Islet precursor cell (in vitro differentiated cells): ENCODE data around the gene PRKCE.
"Not testable (repeated sequence)": the region's sequence is repeated elsewhere in the genome, so short reads cannot be mapped to it uniquely, and the experiment has no call there.

ENCODE experiments used
- DNase-seq: peaks from one replicate; pipeline ENCODE4 v3.0.0-alpha.2; 2018

The PRKCE gene

DNA sequence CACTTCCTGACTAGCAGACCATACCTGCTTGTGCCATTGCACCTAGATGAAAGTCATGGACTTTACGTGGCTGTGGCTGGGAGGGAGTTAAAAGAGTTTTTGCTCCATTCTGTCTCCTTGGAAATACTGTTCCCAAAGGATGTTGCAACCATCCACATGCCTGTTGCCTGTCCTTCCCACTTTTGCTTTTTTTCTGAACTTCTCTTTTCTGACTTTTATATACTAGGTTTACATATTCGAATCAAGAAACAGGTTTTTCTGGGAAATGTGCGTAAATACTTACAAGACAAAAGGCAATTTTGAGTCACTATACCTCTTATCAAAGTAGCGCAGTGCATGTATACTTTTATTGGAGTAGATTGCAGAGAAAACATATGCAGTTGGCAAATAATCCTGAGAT is 244.8 kb downstream of the PRKCE start:
- DNase-seq: no peak

DNA sequence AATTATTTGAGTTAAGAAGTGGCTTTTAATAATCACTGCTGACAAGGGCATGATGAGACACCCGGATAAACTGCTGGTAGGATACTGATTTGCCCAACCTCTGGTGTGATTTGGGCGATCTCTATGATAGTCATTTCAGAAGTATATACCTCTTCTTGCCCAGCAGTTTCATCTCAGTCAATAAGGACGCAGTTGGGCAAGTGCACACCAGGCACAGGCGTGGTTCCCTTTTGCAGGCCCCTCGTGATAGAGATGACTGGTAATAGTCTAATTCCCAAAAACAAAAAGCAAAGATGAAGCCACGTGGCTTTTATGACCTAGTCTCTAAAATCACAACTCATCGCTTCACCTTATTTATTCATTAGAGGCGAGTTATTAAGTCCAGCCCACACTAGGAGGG is 246.4 kb downstream of the PRKCE start:
- no peak for DNase-seq

DNA sequence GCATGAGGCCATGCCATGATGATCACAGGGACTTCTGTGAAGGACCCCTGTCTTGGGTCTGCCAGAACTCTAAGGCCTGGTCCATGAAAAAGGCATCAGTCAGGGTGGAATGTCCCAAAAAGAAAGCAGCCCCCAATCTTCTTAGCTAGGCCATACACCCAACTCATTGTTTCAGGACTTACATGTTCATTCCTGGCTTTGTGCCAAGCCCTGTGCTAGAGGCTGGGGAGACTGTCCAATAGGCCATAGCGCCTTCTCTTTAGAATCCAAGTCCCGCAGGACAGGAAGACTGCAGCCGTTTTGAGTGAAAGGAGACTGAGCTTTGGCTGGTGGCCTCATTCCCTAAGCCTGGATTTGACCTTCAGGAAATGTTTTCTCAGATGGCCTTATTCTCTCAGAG is 247.3 kb downstream of the PRKCE start:
- no peak for DNase-seq

DNA sequence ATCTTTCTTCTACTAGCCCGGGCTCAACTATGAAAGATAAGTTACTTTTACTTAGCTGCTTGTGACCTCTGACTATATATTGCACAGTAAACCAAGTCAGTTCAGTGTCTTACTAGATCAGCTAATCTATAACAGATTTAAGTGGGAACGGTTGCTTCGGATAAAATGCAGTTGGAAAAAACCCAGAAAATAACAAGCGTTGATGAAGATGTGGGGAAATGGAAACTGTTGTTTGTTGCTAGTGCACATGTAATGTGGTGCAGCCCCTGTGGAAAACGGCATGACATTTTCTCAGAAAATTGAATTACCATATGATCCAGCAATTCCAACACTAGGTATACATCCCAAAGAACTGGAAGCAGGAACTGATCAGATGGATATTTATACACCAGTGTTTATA is 248.5 kb downstream of the PRKCE start:
- DNase-seq: no peak

DNA sequence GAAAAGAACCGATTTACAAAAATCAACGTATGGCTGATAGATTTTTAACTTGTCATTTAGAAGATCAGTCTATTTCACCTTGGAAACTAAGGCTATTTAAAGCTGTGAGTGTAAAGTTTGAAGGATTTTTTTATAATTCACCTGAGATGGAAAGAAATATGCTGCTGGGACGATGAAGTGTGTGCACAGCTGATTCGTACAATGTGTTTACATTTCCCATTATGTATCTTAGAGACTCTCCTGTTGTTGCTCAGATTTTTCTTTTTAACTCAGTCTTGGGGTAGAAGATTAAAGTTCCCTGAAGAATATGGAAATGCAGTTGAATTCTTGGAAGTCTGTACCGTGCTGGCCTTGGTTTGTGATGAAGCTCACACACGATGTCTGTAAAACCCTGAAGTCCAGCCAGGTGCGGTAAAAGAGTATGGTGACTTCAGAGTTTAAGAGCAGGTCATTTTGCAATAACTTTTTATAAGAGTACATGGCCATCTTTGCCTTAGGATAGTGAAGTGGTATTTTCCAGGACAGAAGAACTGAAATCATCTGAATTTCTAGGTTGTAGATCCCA is 250.1 kb downstream of the PRKCE start:
- DNase-seq: no peak

DNA sequence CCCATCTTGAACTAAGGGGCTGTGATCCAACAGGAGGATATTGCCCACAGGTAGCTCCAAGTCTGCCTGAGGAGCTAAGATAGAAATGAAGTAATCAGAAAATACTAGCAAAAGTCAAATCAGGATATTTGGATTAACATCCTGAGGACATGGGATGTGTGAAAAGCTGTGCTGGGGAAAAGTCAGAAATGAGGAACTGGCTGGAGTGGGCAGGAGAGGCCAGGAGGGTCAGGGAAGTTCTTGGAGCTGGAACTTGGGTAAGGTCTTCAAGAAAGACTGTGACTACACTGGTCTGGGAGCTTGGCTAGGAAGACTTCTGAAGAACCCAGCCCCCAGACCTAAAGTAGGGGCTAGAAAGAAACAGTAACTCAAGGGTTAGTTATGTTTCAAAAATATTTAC is 250.9 kb downstream of the PRKCE start:
- DNase-seq: no peak

DNA sequence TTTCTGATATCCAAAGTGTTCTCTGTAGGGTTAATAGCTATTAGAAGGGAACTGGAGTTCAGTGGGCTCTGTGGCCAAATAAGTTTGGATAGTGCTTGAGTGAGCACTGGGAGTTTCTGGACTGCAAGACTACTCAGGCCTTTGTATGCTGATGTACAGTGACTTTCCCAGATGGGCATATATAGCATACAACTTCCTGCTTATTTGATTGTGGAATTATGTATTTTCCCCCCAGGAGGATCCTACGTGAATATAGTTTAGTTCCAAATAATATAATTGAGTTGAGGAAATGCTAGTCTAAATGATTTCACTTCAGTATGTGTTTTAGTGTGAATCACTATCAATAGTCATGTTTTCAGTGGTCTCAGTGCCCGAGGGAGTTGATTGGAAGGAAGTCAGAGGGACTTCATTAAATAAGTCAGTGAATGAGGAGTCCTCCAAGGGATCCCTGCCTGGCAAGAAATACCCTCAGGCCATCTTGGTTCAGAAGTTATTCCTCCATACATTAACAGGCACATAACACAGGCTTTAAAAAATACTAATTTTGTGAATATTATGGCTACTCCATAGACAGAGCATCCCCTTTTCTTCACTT is 251.4 kb downstream of the PRKCE start:
- DNase-seq: no peak

DNA sequence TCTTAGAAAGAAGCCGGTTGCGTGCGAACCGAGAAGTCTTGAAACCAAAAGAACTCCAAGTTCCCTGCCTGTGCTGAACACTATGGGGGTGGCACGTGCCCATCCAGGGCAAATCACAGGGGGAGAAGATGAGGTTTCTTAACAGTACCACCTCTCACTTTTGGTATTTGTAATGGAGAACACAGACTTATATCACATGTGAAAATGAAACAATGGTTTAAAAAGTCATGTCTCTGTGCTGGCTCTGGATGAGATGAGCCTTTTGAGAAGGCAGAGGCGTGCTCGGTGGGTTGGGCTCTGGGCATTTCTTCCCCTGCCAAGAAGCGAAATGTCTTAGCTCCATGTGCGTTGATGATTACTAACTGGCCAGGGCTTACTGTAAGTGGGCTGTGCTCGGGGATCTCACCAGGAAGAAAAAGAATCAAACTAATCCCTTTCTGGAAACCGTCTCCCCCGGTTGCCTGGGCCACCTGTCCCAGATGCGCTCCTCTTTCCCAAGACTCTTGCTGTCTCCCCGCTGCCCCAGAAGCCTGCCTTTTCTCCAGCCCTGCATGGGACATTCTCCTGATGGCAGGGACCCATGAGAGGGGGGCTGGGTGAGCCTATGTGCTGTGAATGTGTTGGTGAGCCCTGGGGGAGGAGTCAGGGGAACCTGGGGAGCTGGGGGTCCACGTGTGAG is 252.9 kb downstream of the PRKCE start:
- DNase-seq: no peak

DNA sequence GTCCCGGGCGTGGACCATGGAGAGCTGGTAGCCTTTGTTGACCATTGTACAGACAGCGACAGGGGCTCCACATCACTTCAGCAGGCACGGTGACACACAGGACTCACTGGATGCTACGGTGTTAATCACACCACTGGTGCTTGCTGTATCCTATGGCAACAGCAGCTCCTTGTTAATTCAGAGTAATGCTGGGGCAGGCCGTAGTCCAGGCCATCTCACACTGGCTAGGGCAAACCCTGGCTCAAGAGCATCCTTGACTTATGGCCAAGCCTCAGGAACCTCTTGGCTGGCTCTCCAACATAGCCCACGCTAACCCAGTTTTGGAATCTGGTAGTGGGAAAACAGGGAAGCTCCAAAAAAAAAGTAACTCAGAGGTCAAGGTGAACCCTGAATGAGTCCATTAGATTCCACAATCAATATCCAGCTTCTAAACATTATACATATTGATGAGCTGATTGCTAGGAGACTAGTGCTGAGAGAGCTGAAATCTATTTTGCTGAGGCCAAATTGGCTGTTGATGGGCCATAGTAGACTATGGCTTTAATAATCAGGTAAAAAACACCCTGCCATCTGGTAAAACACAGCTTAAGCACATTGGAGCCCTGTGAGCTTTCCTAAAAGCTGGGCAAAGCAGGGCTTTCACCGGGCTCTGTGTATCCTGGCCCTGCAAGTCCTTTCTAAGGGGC is 253.6 kb downstream of the PRKCE start:
- no peak for DNase-seq

DNA sequence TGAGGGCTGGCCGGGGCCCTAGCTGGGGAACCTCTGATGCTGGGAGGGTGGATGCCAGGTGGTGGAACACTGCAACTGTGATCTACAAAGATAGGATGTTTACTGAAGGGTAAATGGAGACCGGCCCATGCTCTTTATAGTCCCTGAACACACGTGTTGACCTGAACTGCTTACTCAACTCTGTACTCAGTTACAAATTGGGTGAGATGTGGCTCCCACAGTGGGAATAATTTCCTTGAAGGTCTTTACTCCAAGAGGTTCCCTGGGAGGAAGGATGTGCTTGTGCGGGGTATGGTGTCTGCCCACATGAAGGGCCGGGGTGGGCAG is 254.1 kb downstream of the PRKCE start:
- no peak for DNase-seq

DNA sequence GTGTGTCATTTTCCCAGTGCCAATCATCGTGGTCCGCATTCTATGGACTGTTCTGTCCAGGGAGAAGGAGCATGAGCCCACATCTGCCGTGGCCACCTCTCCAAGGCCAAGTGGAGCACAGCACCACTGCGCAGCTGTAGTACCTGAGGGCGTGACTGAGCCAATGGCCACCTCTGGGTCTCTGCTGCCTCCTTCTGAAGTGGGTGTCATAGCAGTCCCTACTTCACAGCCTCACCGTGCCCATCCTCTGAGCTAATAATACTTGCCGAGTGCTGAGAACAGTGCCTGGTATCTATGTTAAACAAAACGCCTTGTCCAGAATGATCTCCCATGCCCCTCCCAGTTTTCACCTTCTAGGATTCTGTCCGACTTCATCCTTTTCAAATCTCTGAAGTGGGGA is 256.1 kb downstream of the PRKCE start:
- no peak for DNase-seq

DNA sequence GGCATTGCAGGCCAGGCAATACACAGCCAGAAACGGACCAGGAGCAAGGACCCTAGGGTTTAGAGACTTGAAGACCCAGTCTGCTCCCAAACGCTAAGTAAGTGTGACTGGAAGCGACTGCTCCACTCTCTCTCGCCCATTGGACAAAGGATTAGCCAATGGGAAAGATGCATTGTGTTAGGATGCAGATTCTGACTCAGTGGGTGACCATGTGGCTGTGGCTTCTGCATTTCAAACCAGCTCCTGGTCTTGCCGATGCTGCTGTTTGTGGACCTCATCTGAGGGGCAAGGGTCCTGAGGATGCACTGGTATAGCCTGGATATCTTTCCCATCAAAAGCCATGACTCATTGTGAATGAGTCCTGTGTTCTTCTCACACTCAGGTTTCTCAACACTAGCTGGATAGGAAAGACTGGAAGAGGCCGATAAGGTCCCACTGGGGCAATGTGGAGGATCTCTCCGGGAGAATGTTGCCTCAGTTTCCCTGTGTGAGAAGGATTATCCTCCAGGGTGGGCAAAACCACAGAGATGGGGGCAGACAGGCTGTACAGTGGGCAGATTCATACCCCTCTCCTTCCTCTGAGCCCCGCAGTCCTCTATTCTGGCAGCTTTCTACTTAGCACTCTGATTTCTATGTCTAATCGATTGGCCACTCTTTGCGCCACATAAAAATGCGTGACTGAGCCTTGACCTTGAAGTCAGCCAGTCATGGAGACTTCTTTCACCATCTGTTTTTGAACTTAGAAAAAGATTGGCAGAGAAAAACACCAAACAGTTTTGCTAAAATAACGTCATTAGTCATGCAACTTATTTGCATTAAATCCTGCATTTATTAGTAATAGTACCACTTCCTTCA is 257.1 kb downstream of the PRKCE start:
- no peak for DNase-seq

DNA sequence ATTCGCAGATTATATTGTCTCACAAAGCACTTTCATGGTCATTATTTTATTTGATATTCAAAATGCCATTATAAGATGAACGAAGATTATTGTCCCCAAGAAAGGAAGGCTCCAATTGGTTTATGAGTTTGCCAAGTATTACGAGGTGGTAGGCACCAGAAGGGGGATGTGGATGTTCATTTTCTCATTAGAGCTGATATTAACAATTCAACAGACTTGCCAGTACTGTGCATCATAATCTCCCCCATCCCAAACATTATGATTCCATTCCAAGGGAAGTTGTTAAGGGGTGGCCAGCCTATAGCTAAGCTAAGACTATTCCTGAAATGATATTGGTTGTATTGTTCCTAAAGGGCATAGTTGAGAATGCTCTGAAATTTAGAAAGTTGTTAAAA is 257.7 kb downstream of the PRKCE start:
- DNase-seq: no peak

DNA sequence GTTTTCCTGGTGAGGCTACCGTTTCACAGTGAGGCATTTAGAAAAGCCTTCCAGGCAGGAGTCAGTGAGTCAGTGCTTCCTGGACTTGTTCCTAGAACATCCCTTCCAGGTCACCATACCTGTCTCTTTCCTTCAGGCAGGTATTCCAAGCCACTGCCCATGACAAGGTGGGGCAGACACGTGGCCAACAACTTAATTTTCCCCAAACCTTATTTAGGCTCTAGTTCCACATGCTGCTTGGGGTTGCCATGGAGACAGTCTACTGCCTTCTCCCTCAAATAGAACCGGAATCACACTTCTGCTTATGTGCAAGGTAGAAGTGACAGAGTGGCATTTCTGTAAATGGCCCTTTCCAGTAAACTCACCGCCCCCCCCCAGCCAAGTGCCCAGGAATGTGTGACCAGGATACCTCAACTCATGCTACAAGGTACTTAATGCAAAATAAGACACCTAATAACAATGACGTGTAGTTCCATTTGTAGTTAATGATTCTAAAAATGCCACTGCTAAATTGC is 258.3 kb downstream of the PRKCE start:
- no peak for DNase-seq

DNA sequence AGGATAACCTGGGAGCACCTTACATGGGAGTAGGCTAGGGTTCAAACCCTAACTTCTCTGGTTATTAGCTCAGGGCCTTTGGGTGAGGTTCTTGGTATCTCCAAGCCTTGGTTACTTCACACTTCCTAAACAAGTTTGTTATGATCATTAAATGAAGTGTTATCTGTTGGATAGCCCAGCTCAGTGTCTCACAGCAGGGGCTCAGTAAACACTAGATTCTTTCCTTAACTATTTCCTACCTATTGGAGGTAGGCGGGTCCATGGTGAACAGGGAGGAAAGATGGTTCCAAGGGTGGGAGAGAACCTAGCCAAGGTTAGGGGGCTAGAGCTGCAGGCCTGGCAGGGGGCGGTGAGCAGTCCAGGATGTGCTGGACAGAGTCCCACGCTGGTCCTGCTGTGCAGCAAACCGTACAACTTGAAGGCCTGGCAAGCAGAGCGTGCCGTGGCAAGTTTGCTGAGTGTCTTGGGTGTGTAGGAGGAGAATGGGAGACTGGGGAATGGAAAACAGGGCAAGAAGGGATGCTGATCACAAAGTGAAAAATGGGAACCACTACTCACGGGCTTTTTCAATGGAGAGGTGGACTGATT is 259.1 kb downstream of the PRKCE start:
- no peak for DNase-seq

DNA sequence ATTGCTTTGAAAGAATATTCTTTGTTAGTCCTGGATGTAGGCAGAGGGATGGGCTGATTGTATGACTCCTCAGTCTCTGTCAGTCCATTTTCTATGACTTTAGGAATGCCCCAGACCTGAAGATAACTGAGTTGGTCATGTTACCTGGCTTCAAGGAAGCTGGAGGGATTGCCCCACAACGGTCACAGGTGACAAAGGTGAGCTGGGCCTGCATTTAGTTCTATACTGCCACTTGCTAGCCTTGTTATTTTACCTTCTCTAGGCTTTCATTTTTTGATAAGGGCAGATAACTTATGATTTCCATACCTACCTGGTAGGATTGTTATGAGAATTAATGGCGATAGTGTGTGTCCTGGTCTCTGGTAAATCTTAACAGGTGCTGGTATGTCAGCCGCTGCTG is 260.1 kb downstream of the PRKCE start:
- no peak for DNase-seq

DNA sequence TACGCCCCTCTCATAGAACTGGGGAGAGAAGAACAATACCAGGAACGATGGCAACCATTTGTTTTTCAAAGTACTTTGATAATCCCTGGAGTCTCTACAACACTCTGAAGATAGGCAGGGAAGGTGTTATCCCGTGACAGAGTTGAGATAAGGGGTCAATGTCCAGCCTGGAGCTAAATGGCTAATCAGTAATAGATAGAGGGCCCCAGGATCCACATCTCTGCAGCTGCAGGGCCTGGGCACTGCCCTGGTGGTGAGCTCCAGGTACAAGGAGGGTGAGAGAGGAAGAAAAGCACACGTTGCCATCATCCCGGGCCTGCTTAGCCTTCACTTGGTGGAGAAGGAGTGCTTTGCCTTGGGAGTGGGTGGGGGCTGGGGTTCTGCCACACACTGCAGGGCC is 260.6 kb downstream of the PRKCE start:
- DNase-seq: no peak

DNA sequence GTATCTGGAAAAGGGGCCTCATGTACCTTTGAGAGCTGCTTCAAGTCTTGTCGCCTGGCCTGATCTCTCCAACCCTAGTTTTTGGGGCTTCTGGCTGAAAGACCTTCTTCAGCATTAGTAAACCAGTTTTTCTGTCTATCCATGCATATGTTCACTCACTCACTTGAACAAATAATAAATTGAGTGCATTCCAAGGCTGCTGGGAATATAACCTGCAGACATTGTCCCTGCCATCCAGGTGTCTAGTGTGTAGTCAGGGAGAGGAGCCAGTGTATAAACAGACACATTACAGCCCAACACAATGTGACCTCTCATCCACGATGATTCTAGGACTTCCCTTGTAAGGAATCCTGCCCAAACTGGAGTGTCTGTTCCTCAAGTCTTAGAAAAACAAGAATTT is 262.1 kb downstream of the PRKCE start:
- DNase-seq: no peak

DNA sequence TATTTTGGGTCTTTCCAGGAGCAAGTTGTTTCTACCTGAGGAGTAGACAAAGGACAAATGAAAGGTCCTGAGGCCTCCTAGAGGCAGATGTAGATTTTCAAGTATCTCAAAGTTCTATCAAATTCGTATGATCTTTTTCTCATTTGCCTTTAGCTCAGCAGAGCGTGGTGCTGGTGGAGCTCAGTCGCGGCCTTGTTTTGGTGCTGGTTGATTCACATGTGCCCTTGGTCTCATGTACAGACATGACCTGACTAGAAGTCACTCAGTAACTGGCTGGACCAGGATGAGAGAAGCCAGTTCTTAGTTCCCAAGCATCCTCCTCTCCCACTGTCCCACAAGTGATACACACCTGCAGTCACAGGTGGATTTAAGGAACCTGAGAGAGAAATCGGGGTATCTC is 264.0 kb downstream of the PRKCE start:
- no peak for DNase-seq

DNA sequence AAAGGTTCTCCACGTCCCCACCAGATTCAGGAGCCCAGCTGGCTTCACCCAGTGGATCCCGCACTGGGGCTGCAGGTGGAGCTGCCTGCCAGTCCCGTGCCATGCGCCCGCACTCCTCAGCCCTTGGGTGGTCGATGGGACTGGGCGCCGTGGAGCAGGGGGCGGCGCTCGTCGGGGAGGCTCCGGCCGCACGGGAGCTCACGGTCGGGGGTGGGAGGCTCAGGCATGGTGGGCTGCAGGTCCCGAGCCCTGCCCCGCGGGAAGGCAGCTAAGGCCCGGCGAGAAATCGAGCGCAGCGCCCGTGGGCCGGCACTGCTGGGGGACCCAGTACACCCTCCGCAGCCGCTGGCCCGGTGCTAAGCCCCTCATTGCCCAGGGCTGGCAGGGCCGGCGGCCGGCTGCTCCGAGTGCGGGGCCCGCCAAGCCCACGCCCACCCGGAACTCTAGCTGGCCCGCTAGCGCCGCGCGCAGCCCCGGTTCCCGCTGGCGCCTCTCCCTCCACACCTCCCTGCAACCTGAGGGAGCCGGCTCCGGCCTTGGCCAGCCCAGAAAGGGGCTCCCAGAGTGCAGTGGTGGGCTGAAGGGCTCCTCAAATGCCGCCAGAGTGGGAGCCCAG is 266.2 kb downstream of the PRKCE start:
- not testable (repeated sequence) for DNase-seq

DNA sequence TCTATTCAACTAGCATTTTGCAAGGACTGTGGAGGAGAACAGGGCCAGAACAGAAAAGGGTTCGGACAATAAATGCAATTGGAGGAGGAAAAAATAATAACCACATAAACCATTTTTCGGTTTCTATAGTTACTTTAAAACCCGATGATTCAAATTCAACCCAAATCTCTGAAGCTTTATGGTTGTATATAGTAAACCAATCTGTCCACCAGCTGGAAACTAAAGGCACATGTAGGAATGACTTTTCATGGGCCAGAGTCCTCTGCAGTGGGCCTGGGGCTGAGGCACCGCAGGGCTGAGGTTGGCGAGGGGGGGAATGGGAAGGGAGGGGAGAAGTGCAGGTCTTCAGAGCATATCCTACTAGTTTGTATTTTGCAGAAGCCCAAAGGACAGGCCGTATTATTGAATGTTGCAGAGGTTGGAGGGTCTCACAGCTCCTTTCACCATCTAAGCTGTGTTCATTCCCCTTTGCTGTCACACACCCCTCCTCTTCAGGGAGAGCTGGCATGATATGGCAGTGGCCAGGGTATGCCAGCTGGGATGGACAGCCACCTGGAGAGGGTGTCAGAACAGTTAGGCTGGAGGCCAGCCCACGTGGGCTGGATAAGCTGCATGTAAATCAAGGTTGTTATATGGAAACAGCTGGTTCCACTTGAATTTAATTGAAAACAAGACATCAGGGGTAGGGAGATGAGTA is 267.1 kb downstream of the PRKCE start:
- no peak for DNase-seq

DNA sequence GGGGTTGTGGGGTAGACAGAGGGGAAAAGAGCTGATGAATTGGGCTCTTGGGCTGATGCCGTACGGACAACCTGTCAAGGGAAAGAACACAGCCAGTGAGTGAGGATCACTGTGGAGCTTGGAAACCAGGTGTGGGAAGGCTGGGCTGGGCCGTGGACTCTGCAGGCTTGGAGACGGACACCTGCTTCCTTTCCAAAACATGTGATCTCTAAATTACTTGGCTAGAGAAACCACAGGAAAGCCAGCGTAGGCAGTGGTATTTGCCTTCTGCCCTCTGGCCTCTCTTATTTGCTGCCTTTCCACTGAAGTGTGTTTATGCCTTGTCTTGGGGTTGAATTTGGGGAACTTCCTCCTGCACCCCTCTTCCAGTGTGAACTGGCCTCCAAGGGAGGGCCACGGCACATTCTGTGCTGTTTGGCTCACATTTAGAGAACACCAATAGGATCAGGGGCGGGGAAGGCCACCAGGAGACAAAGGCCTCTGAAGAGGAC is 267.7 kb downstream of the PRKCE start:
- no peak for DNase-seq
